ENCODE data around the gene PLET1. TPM values are rescaled to one million over a fixed set of nuclear protein-coding genes. Genes with fewer than 3 reads are reported as not detected.

PLET1 gene
- total RNA-seq: not detected

DNA sequence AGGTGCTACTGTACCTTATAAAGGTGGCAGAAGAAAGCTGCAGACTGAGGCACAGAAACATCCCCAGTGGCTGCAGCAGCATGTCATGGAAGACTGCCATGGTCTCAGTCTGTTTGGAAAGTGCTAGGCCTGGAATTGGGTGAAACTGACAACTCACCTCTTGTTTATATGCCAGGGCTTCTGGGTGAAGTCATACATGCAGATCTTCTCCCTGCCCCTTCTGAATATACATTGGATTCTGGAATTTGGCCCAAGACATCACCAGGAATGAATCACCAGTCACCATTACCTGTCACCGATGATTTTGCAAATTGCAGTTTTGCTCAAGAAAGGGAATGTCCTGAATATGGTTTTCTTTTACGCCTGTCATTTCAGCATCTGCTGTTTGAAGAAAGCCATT is at the start of gene PLET1:
PLET1 (minus strand) TSS at position 371 of the 400 bp plus-strand sequence; CDS start at position 100, 271 bp downstream.
- TF ChIP-seq, protein P1, sequence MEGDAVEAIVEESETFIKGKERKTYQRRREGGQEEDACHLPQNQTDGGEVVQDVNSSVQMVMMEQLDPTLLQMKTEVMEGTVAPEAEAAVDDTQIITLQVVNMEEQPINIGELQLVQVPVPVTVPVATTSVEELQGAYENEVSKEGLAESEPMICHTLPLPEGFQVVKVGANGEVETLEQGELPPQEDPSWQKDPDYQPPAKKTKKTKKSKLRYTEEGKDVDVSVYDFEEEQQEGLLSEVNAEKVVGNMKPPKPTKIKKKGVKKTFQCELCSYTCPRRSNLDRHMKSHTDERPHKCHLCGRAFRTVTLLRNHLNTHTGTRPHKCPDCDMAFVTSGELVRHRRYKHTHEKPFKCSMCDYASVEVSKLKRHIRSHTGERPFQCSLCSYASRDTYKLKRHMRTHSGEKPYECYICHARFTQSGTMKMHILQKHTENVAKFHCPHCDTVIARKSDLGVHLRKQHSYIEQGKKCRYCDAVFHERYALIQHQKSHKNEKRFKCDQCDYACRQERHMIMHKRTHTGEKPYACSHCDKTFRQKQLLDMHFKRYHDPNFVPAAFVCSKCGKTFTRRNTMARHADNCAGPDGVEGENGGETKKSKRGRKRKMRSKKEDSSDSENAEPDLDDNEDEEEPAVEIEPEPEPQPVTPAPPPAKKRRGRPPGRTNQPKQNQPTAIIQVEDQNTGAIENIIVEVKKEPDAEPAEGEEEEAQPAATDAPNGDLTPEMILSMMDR (IDR thresholded peaks at IDR 0.05; ENCODE audit: low read depth): no peak

- TF ChIP-seq, protein P1 (IDR thresholded peaks at IDR 0.05; ENCODE audit: low read depth): no peak
Measured at GRCh38 chr11:112310419-112310818, 49.8 kb upstream of the PLET1 start.

DNA sequence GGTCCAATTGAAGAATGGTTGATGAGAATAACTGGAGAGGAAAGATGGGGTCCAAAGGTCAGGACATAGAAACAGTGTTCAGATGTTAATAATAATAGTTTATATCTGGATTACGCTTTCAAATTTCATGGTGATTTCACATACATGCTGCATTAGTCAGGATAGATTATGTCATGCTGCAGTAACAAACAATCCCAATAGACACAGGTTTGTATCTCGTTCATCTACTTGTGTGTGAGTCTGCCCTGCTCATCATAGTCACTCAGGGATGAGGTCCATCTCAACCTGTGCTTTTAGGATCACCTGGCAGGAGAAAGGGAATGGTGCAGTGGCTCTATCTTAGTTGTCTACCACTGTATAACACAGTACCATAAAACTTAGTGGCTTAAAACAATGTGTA is 48.0 kb upstream of the PLET1 start:
- TF ChIP-seq, protein P1 (IDR thresholded peaks at IDR 0.05; ENCODE audit: low read depth): no peak

- TF ChIP-seq, protein P1 (IDR thresholded peaks at IDR 0.05; ENCODE audit: low read depth): no peak
Measured at GRCh38 chr11:112307616-112308015, 47.0 kb upstream of the PLET1 start.

- TF ChIP-seq, protein P1 (IDR thresholded peaks at IDR 0.05; ENCODE audit: low read depth): no peak
Measured at GRCh38 chr11:112306230-112306629, 45.6 kb upstream of the PLET1 start.

- TF ChIP-seq, protein P1 (IDR thresholded peaks at IDR 0.05; ENCODE audit: low read depth): no peak
Measured at GRCh38 chr11:112304914-112305313, 44.3 kb upstream of the PLET1 start.

DNA sequence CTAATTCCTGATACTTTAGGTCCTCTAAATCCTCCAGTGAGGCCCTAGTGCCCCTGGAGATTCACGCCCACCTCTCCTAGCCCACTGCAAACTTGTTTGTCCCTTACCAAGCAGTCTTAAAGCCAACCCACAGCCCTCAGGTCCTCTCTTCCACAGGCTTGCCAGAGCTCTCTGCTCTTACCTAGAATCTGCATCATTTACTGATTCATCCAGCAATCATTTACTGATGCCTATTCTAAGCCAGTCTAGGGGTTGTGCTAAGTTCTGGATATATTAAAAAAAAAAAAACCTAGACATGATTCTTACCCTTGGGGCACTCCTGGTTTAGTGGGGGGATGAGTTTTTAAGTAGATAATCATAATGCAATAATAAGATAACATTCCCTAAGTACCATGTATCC is 43.0 kb upstream of the PLET1 start:
- TF ChIP-seq, protein P1 (IDR thresholded peaks at IDR 0.05; ENCODE audit: low read depth): no peak

All from subcutaneous adipose tissue (tissue), 4 donors.